A673 (cell line): ENCODE measurements around the gene SHOC2. TPM values are rescaled to one million over a fixed set of nuclear protein-coding genes. Genes with fewer than 3 reads are reported as not detected.
A peak's percentile ranks its signal among the peaks of the same experiment; 100 is the strongest.

Experiments
- BruUV-seq: library from RNA; stranded (reverse); fragments of 400-500 nt; replicated peaks from 2 replicates; lab custom pipeline; 2021; lab: Mats Ljungman, UMichigan
- CTCF ChIA-PET: fragments of 300-600 bp; sonication (Branson Sonifier 250); formaldehyde crosslinking; loops from one replicate; lab custom pipeline; 2022; ENCODE audit warnings: antibody characterized with exemption; lab: Charles Lee
- POLR2A ChIA-PET: fragments of 300-600 bp; sonication (Branson Sonifier 250); formaldehyde crosslinking; loops from one replicate; lab custom pipeline; 2022; ENCODE audit warnings: antibody characterized with exemption; ENCODE audit not compliant: low non-redundant PET; lab: Charles Lee
- DNase-seq: peaks from one replicate; pipeline ENCODE4 v3.0.0-alpha.2; 2015; ENCODE audit warnings: low spot score
- H3K27ac ChIP-seq: fragments of 200-600 bp; sonication (generic); 2 replicates; pipeline ENCODE4 v1.5.1; 2016; ENCODE audit warnings: mixed run types, low read depth, mild to moderate bottlenecking, mixed read lengths, antibody characterized with exemption, low read length; ENCODE audit not compliant: poor library complexity, severe bottlenecking
- H3K27me3 ChIP-seq: fragments of 200-600 bp; sonication (generic); replicated peaks from 2 replicates; pipeline ENCODE4 v1.6.1; 2017; ENCODE audit warnings: mixed run types, low read depth, mild to moderate bottlenecking, mixed read lengths, antibody characterized with exemption, low read length; ENCODE audit not compliant: insufficient read depth, poor library complexity
- H3K36me3 ChIP-seq: fragments of 200-600 bp; sonication (generic); 2 replicates; pipeline ENCODE4 v1.6.1; 2016; ENCODE audit warnings: mixed run types, mild to moderate bottlenecking, mixed read lengths, antibody characterized with exemption, low read length; ENCODE audit not compliant: insufficient read depth, poor library complexity, severe bottlenecking
- H3K4me1 ChIP-seq: fragments of 200-600 bp; sonication (generic); 2 replicates; pipeline ENCODE4 v1.6.1; 2017; ENCODE audit warnings: mixed run types, mild to moderate bottlenecking, mixed read lengths, antibody characterized with exemption, low read length; ENCODE audit not compliant: insufficient read depth, poor library complexity, severe bottlenecking
- H3K4me3 ChIP-seq: fragments of 200-600 bp; sonication (generic); 2 replicates; pipeline ENCODE4 v1.5.1; 2016; ENCODE audit warnings: low read depth, mixed run types, mild to moderate bottlenecking, mixed read lengths, low read length; ENCODE audit not compliant: poor library complexity, severe bottlenecking
- H3K9me3 ChIP-seq: fragments of 200-600 bp; sonication (generic); 2 replicates; pipeline ENCODE4 v1.6.1; 2016; ENCODE audit warnings: mixed run types, low read depth, mild to moderate bottlenecking, mixed read lengths, antibody characterized with exemption, low read length; ENCODE audit not compliant: poor library complexity, severe bottlenecking
- EZH2 ChIP-seq: fragments of 200-600 bp; sonication (generic); IDR thresholded peaks from 2 replicates; pipeline ENCODE4 v1.6.1; 2017; ENCODE audit warnings: borderline replicate concordance, low read depth, mild to moderate bottlenecking, mixed read lengths, antibody characterized with exemption, low read length; ENCODE audit not compliant: poor library complexity, severe bottlenecking
- intact Hi-C: fragments of 100-400 bp; cut with micrococcal nuclease; formaldehyde crosslinking; loops from one replicate; pipeline ENCODE4 v1.10.0; 2022; ENCODE audit not compliant: unreplicated experiment
- total RNA-seq: library from RNA; stranded (reverse); gene quantifications from 2 replicates; pipeline ENCODE4 v1.2.3, GENCODE V29; 2021
- TF ChIP-seq, protein P1 (sequence below): fragments of 300-800, 200-600 bp; sonication (generic); conservative IDR thresholded peaks from 2 replicates; pipeline ENCODE4 v1.5.1; 2017; ENCODE audit warnings: low read depth, mild to moderate bottlenecking, antibody characterized with exemption, low read length, moderate library complexity, mixed read lengths

Gene SHOC2
- total RNA-seq, 1 experiment from 2014 or later: 37.6 TPM

GRCh38 chr10:111035542-111035941 lies 116.1 kb downstream of the SHOC2 start:
- ChIA-PET POLR2A (no interaction called here), CTCF (no interaction called here)
- no peaks in the 10 kb centered on the region for H3K27me3 ChIP-seq
- no peak for DNase-seq
- H3K36me3 ChIP-seq: no peaks in the 10 kb centered on the region
- no peak overlapping the region for H3K27ac ChIP-seq
- no peak overlapping the region for H3K4me3 ChIP-seq
- H3K4me1 ChIP-seq: no peaks in the 10 kb centered on the region
- intact Hi-C loops: no loop called here
- peaks cover 6% of the 10 kb centered on the region for H3K9me3 ChIP-seq
- TF ChIP-seq EZH2: no peak
- TF ChIP-seq, protein P1, sequence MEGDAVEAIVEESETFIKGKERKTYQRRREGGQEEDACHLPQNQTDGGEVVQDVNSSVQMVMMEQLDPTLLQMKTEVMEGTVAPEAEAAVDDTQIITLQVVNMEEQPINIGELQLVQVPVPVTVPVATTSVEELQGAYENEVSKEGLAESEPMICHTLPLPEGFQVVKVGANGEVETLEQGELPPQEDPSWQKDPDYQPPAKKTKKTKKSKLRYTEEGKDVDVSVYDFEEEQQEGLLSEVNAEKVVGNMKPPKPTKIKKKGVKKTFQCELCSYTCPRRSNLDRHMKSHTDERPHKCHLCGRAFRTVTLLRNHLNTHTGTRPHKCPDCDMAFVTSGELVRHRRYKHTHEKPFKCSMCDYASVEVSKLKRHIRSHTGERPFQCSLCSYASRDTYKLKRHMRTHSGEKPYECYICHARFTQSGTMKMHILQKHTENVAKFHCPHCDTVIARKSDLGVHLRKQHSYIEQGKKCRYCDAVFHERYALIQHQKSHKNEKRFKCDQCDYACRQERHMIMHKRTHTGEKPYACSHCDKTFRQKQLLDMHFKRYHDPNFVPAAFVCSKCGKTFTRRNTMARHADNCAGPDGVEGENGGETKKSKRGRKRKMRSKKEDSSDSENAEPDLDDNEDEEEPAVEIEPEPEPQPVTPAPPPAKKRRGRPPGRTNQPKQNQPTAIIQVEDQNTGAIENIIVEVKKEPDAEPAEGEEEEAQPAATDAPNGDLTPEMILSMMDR: no peak
- BruUV-seq: no TSS peak

GRCh38 chr10:111037858-111038257 lies 118.5 kb downstream of the SHOC2 start:
- intact Hi-C loops: no loop called here
- BruUV-seq: no TSS peak
- CTCF ChIA-PET: no interaction called here

GRCh38 chr10:111039522-111039921 lies 120.1 kb downstream of the SHOC2 start:
- peaks cover 16% of the 10 kb centered on the region for H3K9me3 ChIP-seq
- DNase-seq: no peak
- no peak overlapping the region for H3K27ac ChIP-seq
- no peaks in the 10 kb centered on the region for H3K36me3 ChIP-seq
- CTCF ChIA-PET: no interaction called here
- H3K4me3 ChIP-seq: no peak overlapping the region
- intact Hi-C loops: no loop called here
- BruUV-seq: no TSS peak
- no peak for TF ChIP-seq EZH2
- TF ChIP-seq, protein P1: no peak
- H3K27me3 ChIP-seq: no peaks in the 10 kb centered on the region
- no peaks in the 10 kb centered on the region for H3K4me1 ChIP-seq
- POLR2A ChIA-PET: no interaction called here

More at GRCh38 chr10:111037858-111038257, 118.5 kb downstream of the SHOC2 start:
- Histone ChIP-seq H3K27ac (no peak overlapping the region), H3K9me3 (peaks cover 16% of the 10 kb centered on the region), H3K4me3 (no peak overlapping the region), H3K36me3 (no peaks in the 10 kb centered on the region), H3K27me3 (no peaks in the 10 kb centered on the region), H3K4me1 (no peaks in the 10 kb centered on the region)
- DNase-seq: peak; percentile 6
- POLR2A ChIA-PET: no interaction called here
- TF ChIP-seq EZH2: no peak
- TF ChIP-seq, protein P1: peak; percentile 21; the same call in 1 of the 2 replicates
